Measurements from ENCODE around the gene ITPR1.

GRCh38 chr3:4738737-4739274, 245.7 kb downstream of the ITPR1 start:
- TF ChIP-seq, protein P1, sequence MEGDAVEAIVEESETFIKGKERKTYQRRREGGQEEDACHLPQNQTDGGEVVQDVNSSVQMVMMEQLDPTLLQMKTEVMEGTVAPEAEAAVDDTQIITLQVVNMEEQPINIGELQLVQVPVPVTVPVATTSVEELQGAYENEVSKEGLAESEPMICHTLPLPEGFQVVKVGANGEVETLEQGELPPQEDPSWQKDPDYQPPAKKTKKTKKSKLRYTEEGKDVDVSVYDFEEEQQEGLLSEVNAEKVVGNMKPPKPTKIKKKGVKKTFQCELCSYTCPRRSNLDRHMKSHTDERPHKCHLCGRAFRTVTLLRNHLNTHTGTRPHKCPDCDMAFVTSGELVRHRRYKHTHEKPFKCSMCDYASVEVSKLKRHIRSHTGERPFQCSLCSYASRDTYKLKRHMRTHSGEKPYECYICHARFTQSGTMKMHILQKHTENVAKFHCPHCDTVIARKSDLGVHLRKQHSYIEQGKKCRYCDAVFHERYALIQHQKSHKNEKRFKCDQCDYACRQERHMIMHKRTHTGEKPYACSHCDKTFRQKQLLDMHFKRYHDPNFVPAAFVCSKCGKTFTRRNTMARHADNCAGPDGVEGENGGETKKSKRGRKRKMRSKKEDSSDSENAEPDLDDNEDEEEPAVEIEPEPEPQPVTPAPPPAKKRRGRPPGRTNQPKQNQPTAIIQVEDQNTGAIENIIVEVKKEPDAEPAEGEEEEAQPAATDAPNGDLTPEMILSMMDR (IDR thresholded peaks at IDR 0.05; ENCODE audit: low read depth, low read length, missing input control), result no peak
- TF ChIP-seq HNF4G (IDR thresholded peaks at IDR 0.05) (no peak), EGR1 (IDR thresholded peaks at IDR 0.05; ENCODE audit: low read depth in 2 of 2) (no peak), RAD21 (IDR thresholded peaks at IDR 0.05) (no peak), REST (IDR thresholded peaks at IDR 0.05) (no peak), NR2F2 (IDR thresholded peaks at IDR 0.05) (no peak), RXRA (IDR thresholded peaks at IDR 0.05) (no peak)
